Stimulated activated CD4-positive, alpha-beta T cell treated with anti-CD3 and anti-CD28 coated beads, TNF-alpha, amount 100 ng/mL, for 4 hours (primary cell): ENCODE data around the gene NFKB2.

ENCODE experiments used
- DNase-seq, 3 experiments: peaks; one replicate each; pipeline ENCODE4 v3.0.0-alpha.2; 2020; ENCODE audit warnings: low read depth in 3 of 3

Gene NFKB2

DNA sequence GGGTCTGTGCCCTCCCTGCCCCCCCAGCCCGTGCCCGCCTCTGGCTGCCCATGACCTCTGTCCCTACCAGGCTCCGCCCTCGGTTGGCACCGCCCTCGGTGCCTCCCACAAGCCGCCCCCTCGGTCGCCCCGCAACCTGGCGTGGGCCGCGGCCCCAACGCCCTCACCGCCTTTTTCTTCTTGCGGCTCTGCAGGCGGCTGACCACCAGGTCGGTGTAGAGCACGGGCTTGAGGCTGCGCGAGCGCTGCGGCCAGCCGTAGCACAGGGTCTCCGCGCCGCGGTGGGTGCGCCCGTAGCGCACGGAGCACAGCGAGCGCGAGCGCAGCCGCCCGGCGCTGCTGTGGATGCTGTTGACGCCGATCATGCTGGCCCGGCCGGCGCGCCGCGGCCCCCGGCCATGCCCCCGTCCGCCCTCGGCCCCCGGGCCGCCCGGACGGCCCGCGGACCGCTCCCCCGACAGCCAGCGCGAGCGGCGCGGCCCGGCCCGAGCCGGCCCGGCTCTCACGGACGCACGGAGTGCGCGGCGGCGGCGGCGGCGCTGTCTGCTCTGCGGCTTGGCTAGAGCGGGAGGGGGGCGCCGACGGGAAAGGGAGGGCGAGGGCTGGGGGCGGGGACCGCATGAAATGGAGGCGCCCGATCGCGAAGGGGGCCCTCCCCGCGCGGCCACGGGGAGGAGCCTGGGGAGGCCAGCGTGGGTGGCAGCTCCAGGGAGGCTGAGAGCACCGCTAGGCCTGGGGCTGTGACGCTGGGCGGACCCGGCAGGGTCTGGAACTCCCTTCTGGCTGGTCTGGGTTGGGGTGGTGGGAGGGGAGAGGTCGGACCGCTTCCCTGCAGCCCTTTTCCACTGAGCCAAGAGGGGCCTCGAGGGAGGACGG is 13.5 kb downstream of the NFKB2 start:
- DNase-seq = peak; percentile 67 to 80 (median 72)

DNA sequence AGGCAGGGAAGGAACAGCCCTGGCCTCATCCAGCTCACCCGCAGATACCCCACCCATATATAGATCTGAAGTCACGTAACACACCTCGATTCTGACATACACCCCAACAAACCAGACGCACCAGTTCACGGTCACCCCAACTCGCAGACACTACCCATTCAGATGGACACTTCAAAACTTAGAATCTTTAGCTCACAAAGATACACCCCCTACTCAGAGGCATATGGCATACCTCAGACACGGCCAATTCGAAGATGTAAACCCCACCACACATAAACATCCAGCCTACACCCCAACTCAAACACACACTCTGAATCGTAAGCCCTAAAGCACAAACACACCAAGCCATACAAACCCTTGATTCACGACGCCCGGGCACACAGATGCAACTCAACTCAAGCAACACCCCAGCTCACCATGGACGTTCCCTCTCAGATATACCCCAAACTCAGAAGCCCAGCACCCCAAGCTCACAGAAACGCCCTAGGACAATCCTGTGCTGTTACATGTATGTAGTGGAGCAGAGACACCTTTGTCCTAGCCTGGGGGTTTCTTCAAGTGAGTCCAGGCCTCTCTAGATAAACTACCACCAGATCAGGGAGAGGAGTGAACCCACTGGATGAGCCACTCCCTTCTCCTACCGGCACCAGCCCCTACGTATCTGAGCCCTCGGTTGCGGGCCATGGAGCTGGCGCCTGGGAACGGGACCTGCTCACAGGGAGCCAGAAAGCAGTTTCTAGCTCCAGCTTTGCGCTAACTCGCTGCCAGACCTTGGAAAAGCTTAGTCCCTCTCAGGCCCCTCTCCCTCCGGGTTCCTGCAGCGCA is 14.3 kb downstream of the NFKB2 start:
- no peak for DNase-seq

DNA sequence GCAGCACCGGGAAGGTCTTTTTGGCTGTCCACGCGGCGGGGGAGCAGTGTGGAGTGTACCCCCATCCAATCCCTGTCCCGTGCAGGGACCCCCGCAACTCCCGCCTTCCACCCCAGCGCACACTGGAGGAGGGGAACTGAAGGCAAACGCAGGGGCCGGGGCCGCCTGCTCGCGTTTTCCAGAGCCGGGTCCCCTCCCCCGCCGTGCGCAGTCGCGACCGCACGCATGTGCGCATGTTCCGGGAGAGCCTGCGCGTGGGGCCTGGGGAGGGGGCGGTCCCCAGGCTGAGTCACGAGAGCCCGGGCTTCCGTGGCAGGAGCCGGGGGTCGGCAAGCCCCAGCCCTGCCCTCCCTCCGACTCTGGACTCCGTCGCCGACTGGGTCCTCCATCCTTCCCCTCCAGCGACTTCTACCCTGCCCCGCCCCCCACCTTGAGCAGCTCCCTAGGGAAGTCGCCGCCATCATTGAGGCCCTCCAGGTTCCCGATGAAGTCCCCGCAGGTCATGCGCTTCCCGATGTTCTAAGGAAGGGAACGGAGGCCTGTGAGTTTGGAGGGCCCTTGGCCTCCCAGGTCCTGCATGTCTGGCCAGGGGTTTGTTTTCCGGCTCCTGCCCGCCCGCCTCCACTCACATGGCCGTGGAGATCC is 15.0 kb downstream of the NFKB2 start:
- peak; percentile 56 to 72 (median 56) for DNase-seq

DNA sequence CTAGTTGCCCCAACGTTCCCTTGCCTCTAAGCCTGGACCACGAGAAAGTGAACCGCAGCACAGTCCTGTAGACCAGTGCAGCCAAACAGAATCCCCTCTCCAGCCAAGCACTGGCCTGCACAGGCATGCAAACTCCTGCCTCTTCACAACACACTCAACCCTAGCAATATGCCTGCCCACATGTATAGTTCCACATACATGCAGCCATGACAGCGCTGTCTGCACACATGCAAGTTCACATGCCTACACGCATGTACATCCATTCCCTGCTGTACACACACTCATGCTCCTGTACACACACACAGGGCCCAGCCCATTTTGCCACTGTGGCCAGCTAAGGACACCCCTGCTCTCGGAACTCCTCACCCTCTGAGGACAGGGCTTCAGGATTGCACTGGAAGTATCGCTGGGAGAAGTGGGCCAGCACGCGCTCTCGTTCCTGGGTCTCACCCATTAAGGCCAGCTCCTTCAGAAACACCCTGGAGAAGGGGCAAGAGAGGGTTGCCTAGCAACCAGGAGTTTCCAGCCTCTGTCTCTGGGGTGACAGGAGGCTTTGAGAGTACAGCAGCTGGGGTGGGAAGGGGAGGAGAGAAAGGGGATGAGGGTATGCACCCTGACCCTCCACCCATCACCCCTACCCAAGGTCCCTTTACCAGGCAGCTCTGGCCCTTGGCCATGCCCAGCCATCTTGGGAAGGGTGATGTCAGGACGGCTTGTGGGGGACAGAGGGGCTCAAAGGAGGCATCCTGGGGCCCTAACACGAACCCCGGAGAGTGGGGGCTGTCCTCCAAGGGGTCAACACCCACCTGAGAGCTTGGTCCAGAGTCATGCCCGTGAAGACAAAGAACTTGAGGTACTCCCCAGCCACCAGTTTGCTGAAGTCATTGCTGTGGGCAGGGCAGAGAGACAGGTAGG is 16.1 kb downstream of the NFKB2 start:
- no peak for DNase-seq

DNA sequence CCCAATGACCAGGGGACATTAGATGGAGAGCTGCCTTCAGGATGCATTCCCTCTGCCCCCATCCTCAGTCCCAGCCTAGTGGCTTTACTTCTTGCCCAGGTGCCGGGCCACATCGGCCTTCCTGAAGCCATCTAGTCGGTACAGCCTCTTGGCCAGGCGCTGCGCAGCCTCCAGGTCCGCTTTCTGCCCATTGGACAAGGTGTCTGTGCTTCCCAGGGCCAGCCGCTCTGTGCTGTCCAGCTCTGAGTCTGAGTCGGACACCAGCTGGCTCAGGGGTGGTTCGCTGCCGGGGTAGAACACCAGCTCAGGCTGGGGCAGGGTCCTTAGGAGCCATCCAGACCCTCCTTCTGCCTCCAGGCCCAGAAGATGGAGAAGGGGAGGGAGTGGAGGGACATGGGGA is 16.8 kb downstream of the NFKB2 start:
- DNase-seq = no peak

DNA sequence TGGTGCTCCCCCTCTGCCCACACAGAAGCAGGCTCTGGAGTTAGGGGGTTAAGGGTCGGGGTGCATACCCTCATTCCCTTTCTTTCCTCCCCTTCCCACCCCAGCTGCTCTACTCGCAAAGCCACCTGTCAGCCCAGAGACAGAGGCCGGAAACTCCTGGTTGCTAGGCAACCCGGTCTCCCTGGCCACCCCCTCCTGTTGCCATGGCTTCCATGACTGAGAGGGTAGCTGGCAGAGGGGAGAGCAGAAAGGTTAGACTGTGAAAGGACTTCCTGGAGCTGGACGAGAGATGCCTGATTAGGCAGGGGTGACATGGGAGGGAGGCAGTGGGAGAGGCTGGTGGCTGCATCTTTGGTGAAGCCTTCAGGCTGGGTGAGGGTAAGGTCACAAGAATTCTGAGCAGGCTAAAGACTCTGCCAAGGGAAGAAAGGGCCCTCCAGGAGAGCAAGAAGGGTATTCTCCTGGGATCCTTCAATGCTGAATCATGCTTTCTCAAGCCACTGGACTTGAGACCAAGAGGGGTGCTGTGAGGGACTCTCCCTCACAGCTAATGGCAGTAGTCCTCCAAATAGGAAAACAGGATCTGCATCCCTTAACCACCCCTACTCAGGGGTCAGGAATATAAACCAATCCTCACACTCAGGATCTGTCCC is 17.7 kb downstream of the NFKB2 start:
- DNase-seq = no peak

DNA sequence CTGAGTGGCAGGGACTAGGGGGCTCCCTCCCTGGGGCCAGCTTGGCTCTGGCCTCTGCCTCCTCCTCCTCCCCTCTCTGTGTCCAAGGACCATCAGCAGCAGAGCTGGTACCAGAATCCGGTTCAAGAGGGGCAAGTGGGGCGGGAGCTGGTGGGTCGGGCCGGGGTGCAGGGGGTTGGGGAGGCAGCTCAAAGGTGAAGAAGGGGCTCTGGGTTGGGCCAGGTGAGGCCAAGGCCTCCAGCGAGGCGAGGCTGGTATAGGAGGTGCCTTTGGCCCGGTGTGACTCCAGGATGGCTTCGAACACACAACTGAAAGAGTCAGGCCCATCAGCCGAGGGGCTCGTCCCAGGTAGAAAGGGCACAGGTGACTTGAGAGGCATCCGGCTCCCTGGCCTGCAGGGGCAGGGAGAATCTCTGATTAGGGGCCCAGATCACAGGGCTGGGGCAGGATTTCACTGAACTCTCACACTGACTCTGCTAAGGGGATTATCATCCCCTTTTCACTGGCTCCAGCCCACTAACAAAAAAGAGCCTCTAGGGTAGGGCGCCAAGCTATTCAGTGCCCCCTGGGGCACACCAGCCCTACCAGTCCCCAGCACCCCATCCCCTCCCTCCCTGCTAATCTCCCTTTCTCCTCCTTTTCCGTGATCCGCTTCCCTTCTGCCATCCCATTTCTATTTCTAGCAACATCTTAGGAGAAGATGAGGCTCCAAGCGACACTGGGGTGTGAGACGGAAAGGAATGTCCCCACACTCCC is 18.5 kb downstream of the NFKB2 start:
- no peak for DNase-seq

DNA sequence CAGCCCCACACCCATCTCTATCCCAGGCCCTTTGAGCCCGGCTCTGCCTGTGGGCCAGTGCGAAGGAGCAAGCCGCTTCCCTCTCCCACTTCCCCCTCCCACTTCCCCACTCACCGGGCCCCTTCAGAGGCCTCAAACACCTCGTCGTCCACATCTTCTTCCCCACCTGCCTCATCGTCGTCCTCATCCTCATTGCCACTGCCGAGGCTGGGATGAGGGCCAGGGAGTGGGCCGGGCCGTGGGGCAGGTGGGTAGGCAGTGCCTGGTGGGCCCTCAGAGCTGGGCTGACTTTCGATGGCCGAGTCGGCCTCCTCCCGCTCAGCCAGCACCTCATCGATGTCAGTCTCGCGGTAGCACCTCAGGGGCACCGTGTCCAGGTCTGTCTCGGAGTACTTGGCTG is 19.2 kb downstream of the NFKB2 start:
- DNase-seq = no peak

DNA sequence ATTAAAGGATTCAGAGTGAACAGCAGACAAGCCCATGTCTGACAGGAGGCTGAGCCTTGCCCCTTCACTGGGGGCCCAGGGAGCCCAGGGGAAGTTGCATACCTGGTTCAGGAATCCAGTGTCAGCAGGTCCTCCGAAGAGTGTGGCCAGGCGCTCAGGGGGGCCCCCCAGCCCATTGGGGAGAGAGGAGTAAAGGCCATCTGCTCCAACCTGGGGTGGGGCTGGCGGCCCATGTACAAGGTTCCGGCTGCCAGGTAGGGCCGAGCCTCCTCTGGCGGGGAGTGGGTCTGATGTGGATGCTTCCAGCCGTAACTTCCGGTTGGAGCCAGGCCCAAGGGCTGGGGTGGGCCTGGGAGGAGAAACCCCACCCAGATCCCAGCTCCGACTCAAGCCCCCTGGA is 20.8 kb downstream of the NFKB2 start:
- no peak for DNase-seq

DNA sequence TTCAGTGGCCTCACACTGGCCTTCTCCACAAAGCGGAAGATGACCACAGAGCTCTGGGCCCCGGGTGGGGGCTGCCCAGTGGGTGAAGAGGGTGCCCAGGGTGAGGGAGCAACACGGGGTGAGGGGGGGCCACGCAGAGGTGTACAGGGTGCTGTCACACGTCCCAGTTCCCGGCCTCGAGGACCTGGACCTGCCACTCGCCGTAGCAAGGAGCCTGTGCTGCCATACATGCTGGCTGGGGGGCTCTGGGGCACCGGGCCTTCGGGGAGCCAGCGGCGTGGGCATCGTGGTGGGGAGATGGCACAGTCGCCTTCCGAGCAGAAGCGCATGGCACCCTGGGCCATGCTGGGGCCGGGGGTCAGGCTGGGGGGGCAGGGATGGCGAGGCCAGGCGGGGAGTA is 21.2 kb downstream of the NFKB2 start:
- DNase-seq = no peak

DNA sequence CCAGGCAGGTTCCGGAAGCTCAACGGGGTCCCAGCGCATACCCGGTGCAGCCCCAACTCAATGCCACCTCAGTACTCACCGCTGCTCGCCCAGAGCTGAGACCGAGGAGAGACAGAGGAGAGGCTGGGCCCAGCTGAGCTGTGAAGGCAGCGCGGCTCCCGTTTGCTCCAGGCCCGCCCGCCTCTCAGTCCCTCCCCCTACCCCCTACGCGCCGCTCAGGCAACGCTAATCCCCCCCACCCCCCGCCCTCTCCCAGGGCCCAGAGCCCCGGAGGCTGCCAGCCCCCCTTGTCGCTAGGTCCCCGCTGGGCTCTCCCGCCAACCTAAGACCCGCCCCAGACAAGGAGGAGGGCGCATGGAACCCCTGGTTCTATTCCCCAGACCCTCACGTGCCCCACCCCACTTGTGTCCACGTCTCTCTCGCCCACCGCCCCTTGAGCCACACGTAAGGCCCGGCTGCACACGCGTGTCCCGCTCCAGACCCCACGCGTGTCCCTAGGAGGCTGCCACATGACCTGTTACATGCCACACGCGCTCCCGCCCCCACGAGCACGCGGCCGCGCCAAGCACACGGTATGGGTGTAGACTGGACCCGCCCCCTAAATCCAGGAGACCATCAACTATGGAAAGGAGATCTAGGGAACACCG is 23.2 kb downstream of the NFKB2 start, which contains the start of gene PSD:
Gene PSD, minus strand, starts transcription at position 164 of the 647 bp plus-strand sequence. CDS start 1,747 bp downstream, outside the sequence.
- no peak for DNase-seq

DNA sequence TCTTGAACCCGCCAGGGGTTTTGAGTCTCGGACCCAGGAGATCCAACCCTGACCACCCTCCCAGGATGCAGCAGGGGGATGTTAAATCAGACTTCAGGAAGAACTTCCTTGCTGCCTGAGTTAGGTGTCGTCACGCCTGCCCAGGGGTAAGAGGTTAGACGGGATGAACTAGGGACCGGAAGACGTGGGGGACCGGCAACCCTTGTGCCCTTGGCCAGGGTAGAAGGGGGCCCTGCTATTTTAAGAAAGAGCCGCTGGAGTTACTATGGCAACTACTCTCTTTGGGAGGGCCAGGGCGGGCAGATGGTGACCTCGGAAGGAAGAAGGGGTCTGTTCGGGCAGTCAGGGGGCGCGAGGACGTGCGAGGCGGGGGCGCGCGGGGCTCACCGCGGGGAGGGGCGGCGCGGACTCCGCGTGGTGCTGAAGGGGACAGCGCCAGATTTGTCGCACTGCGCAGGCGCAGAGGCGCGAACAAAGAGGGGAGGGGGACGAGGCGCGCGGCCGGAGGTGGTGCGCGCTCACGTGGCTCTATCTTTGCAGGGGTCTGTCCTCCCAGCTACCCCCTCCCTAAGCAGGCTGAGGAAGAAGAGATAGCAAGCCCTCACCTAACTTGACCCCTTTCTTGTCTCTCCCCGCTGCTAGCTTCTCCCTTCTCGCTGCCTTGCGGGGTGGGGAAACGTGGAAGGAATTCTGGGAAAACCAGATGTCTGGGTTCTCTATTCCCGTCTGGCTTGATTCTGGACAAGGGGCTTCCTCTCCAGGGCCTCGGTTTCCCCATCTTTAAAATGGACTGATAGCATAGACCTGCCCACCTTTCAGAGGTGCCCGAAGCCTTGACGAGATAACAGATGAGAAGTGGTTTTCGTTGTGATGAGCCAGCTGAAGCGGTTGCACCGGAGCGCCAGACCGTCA is 24.0 kb downstream of the NFKB2 start:
- peak in 2 of 3 experiments; percentile 46 to 54 for DNase-seq

DNA sequence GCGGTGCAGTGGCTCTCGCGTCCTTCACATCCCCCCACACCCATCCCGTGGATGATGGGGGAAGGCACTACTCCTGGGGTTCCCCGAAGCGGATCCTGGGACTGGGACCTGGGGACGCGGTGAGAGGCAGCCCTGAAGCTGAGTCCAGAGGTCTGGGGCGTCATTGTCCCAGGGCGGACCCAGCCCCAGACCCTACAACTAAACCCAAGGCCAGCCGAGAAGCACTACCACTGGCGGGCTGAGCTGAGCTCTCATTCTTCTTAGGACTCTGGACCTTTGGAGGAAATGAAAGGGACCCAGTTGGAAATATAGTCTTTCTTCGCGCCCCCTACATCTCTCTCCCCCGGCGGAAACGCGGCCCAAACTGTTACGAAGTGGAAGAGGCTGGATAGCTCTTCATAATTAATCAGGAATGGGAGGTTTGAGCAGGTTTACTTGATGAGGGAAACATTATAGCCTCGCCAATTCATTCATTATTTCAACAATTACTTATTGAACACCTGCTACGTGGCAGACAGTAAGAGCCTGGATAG is 24.7 kb downstream of the NFKB2 start:
- no peak for DNase-seq

DNA sequence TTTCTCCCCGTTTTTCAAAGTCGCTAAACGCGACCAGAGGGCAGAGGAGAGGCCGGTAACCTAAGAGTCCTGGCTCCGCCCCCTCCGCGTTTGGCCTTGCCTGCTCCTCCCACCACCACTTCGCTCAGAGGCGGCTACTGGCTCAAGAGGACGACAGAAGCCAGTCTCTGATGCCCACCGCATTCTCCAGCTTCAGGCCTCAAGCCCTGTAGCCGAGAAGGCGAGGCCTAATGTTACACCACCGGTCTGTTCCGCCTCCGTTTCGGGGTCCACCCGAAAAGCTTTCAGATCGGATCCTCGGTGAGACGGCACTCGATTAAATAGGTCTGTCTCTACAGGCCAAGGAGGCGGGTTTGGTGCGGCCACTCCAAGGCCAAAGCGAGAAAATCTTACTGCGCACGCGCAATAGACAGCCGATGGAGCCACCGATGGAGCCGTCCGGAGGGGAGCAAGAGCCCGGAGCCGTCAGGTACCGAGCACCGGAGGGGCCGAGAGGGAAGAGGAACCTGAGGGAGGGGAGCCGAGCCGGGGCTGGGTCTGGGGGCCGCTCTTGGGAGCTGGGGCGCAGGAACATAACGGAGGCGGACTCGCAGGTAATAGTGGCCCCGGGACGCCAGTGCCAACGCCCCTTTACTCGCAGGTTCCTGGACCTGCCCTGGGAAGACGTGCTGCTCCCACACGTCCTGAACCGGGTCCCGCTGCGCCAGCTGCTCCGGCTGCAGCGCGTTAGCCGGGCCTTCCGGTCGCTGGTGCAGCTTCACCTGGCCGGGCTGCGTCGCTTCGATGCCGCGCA is 25.4 kb downstream of the NFKB2 start, which contains the start of gene FBXL15:
Gene FBXL15, plus strand, starts transcription at position 123 of the 793 bp plus-strand sequence. Its CDS starts 294 bp downstream, at position 417.
- peak; percentile 82 to 94 (median 94) for DNase-seq

DNA sequence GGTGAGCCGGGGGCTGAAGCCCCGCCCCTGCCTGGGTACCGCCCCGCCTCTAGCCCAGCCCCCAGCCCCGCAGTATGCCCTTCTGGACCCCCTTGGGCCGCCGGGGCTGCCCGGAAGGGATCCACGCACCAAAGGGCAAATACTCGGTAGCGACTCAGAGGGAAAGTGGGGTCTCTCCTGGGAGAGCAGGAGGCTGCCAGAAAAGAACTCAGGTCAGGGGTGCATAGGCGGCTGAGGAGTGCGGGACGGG is 25.9 kb downstream of the NFKB2 start:
- peak in 1 of 3 experiments; percentile 40 for DNase-seq

DNA sequence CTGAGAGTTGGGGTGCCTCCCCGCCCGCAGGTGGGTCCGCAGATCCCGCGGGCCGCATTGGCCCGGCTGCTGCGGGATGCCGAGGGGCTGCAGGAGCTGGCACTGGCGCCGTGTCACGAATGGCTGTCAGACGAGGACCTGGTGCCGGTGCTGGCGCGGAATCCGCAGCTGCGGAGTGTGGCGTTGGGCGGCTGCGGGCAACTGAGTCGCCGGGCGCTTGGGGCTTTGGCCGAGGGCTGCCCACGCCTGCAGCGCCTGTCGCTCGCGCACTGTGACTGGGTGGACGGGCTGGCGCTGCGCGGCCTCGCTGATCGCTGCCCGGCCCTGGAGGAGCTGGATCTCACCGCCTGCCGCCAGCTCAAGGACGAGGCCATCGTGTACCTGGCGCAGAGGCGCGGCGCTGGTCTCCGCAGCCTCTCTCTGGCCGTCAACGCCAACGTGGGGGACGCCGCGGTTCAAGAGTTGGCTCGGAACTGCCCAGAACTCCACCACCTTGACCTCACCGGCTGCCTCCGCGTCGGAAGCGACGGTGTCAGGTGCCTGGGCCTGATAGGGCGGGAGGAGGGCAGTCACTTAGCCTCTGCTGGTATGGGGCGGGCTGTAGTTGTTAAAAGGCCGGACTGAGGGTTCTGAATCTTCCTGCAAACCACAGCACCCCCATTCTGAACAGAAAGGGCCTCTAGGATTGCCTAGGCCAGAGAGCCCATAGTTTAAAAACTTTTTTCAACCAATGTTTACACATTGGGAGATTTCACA is 26.4 kb downstream of the NFKB2 start:
- DNase-seq = no peak
